Nephron progenitor cell (in vitro differentiated cells): ENCODE measurements around the gene ZNF592.

Experiments
- DNase-seq: peaks from one replicate; pipeline ENCODE4 v3.0.0; 2021
- H3K27ac Mint-ChIP-seq: 2 replicates; pipeline ENCODE4 v1.8.0; 2021; ENCODE audit warnings: mild to moderate bottlenecking, moderate library complexity, mixed read lengths
- H3K27me3 Mint-ChIP-seq: 2 replicates; pipeline ENCODE4 v1.8.0; 2021; ENCODE audit warnings: mild to moderate bottlenecking, low read depth, mixed read lengths; ENCODE audit not compliant: poor library complexity
- H3K36me3 Mint-ChIP-seq: 2 replicates; pipeline ENCODE4 v1.8.0; 2021; ENCODE audit warnings: low read depth, mixed read lengths
- H3K4me1 Mint-ChIP-seq: 2 replicates; pipeline ENCODE4 v1.8.0; 2021; ENCODE audit warnings: mixed read lengths
- H3K4me3 Mint-ChIP-seq: 2 replicates; pipeline ENCODE4 v1.8.0; 2021; ENCODE audit warnings: mild to moderate bottlenecking, moderate library complexity, mixed read lengths
- H3K9me3 Mint-ChIP-seq: 2 replicates; pipeline ENCODE4 v1.8.0; 2021; ENCODE audit warnings: mild to moderate bottlenecking, moderate library complexity, mixed read lengths
- TF ChIP-seq, protein P1 (sequence below): fragments of 200-600 bp; sonication (generic); IDR thresholded peaks from 2 replicates; pipeline ENCODE4 v1.5.0; 2021; ENCODE audit warnings: antibody characterized with exemption

The ZNF592 gene

DNA sequence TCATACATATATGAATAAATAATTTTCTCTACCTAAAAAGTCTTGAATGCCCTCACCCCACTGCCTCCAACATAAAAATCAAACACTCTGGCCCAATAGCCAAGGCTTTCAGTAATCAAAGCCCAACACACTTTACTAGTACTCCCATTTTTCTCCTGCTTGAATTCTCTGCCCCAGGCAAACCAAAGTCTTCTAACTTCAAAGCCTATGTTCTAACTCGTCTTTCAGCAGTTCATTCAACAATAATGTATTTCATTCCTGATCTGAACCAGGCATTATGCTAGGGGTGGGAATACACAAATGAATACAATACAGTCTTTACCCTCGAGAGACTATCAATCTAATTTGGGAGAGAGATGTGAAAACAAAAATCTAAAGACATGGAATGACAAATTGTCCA is 11.4 kb upstream of the ZNF592 start:
- no peaks in the 10 kb centered on the region for H3K27me3 Mint-ChIP-seq
- H3K36me3 Mint-ChIP-seq: no peaks in the 10 kb centered on the region
- no peak overlapping the region for H3K27ac Mint-ChIP-seq
- no peaks in the 10 kb centered on the region for H3K9me3 Mint-ChIP-seq
- TF ChIP-seq, protein P1, sequence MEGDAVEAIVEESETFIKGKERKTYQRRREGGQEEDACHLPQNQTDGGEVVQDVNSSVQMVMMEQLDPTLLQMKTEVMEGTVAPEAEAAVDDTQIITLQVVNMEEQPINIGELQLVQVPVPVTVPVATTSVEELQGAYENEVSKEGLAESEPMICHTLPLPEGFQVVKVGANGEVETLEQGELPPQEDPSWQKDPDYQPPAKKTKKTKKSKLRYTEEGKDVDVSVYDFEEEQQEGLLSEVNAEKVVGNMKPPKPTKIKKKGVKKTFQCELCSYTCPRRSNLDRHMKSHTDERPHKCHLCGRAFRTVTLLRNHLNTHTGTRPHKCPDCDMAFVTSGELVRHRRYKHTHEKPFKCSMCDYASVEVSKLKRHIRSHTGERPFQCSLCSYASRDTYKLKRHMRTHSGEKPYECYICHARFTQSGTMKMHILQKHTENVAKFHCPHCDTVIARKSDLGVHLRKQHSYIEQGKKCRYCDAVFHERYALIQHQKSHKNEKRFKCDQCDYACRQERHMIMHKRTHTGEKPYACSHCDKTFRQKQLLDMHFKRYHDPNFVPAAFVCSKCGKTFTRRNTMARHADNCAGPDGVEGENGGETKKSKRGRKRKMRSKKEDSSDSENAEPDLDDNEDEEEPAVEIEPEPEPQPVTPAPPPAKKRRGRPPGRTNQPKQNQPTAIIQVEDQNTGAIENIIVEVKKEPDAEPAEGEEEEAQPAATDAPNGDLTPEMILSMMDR: no peak
- no peak overlapping the region for H3K4me3 Mint-ChIP-seq
- peaks cover 32% of the 10 kb centered on the region for H3K4me1 Mint-ChIP-seq
- DNase-seq: no peak

DNA sequence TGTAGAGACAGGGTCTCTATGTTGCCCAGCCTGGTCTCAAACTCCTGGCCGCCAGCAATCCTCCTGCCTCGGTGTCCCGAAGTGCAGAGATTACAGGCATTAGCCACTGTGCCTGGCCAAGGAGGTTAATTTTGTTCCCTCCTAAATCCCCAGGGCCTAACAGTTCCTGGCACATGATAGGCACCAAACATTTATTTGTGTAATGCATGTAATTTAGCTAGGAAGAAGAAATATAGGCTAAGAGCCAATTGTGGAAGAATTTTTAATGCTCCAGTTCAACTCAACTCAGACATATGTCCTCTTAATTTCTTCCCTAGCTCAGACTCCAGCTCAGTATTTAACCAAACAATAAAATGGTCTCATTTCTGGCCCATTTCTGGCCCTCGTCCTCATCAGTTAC is 7.7 kb upstream of the ZNF592 start:
- Mint-ChIP-seq H3K27me3 (no peaks in the 10 kb centered on the region), H3K27ac (no peak overlapping the region), H3K4me1 (peaks cover 18% of the 10 kb centered on the region), H3K9me3 (no peaks in the 10 kb centered on the region), H3K4me3 (no peak overlapping the region), H3K36me3 (no peaks in the 10 kb centered on the region)
- no peak for DNase-seq
- TF ChIP-seq, protein P1: no peak

DNA sequence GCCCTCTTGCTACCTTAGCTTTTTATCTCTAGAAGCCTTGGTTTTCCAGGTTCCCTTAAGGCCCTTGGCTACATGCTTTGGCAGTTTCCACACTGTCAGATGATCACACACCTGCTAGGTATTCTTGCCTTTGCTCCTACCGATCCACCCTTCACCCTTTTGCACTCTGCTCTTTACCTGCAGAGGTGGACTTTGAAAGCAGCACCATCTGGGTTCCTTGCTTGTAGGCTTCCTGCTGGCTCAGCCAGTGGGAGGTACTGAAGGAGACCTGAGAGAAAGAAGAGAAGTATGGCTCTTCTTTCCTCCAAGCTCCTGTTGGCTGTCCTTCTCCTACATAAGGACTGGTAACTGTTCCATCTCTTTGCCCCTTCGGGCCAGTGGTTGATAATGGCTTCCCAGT is 7.3 kb upstream of the ZNF592 start:
- Mint-ChIP-seq H3K4me3 (no peak overlapping the region), H3K4me1 (peaks cover 19% of the 10 kb centered on the region), H3K27ac (no peak overlapping the region), H3K9me3 (no peaks in the 10 kb centered on the region), H3K27me3 (no peaks in the 10 kb centered on the region), H3K36me3 (no peaks in the 10 kb centered on the region)
- TF ChIP-seq, protein P1: no peak
- no peak for DNase-seq

DNA sequence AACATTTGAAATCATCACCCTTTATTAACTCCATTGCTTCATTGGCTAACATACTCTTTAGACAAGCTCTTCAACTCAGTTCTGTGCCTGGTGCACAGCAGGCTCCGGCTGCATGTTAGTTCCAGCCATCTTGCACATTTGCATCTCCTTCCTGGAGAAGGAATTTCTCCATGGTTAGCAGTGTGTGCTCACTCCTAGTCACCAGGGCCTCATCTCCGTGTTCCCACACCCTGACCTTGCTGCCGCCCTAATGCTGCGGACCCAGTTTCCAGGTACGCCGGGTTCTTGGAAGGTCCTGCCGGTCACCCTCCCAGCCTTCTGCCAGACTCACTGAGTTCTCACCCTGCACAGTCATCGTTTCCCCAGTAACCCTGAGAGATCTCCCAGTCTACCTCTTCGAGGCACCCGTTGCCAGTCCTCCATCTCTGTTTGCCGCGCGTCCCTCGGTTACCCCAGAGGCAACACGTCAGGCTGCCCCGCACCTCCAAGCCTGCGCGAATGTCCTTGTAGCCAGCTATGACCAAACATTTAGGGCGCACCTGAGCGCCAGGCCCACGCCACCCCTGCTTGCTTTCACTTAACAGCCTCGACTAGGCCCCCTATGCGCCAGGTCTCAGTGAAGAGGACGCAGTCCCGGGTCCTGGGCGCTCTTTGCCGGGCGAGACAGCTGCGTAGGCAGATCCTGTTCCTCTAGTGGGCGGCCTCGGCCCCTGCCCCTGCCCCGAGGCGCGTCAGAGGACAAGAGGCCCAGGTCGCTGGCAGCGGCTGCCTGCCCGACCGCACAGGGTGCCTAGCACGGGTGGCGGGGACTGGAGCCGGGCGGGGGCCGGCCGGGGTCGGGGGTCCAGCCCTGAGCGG is 747 bp upstream of the ZNF592 start:
- TF ChIP-seq, protein P1: no peak
- Mint-ChIP-seq H3K27me3 (peaks cover 3% of the 10 kb centered on the region), H3K27ac (peak overlapping the region; percentile 90), H3K4me1 (peaks cover 60% of the 10 kb centered on the region), H3K36me3 (no peaks in the 10 kb centered on the region), H3K4me3 (peak overlapping the region; percentile 95), H3K9me3 (no peaks in the 10 kb centered on the region)
- peak; percentile 71 for DNase-seq

DNA sequence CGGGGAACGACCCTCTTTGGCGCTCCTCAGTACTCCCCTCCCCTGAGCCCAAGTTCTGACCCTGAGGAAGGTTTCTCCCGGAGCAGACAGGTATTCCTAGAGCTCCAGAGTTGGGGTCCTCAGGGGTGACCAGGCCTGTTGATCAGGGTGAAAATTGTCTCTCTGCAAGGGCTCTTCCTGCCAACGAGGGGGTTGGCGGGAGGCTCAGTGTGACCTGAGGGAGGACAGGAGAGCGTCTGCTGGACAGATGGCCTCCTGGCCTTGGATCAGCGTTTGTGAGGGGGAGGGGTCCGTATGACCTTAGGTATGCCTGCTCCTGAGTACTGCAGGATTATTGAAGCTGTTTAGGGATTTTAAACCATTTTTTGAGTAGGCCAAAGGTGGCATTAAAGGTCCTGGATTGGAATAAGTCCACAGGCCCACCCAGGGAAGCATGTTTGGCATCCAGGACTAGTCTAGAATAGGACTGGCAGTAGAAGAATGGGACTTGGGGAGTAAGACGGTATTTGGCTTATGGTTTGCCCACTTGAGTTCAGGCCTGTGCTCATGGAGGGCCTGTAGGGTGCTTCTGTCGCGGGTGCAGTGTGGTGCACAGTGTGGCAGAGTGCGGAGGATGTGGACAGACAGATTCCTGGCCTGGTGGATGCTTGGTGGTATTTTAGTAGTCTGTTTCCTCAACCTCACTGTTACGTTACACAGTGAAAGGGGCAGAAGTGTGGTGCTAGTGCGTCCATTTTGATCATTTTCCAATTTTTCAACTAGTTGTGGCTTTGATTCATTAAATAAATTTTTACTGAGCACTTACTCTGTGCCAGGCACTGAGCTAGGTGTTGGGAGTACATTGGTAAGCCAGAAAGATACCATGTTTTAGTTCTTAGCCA is 959 bp downstream of the ZNF592 start:
- Mint-ChIP-seq H3K27ac (peak overlapping the region; percentile 99), H3K27me3 (peaks cover 3% of the 10 kb centered on the region), H3K9me3 (no peaks in the 10 kb centered on the region), H3K4me1 (peaks cover 70% of the 10 kb centered on the region), H3K4me3 (peak overlapping the region; percentile 95), H3K36me3 (peaks cover 9% of the 10 kb centered on the region)
- TF ChIP-seq, protein P1: no peak
- DNase-seq: peak; percentile 38
